Mesendoderm (in vitro differentiated cells): ENCODE measurements around the gene VCAN.

Experiments
- DNase-seq: peaks from one replicate; pipeline ENCODE4 v3.0.0; 2013
- H2AK5ac ChIP-seq: 2 replicates; pipeline ENCODE4 v1.6.1; 2013; ENCODE audit warnings: low read length, inconsistent platforms
- H2BK120ac ChIP-seq: 2 replicates; pipeline ENCODE4 v1.6.1; 2013; ENCODE audit warnings: low read depth, mild to moderate bottlenecking, low read length, moderate library complexity, mixed read lengths
- H2BK15ac ChIP-seq: replicated peaks from 2 replicates; pipeline ENCODE4 v1.6.1; 2013; ENCODE audit warnings: low read depth, mild to moderate bottlenecking, moderate library complexity
- H2BK5ac ChIP-seq: 2 replicates; pipeline ENCODE4 v1.6.1; 2013; ENCODE audit warnings: low read length, inconsistent platforms
- H3K18ac ChIP-seq: 2 replicates; pipeline ENCODE4 v1.6.1; 2013; ENCODE audit warnings: mild to moderate bottlenecking, low read length, mixed read lengths
- H3K23ac ChIP-seq: one replicate; pipeline ENCODE4 v1.6.1; 2013; ENCODE audit warnings: low read length
- H3K27ac ChIP-seq: 2 replicates; pipeline ENCODE4 v1.5.1; 2013; ENCODE audit warnings: low read depth, mild to moderate bottlenecking, inconsistent platforms, low read length, moderate library complexity
- H3K27me3 ChIP-seq: 2 replicates; pipeline ENCODE4 v1.6.1; 2013; ENCODE audit warnings: low read length, control low read depth, mild to moderate bottlenecking, inconsistent platforms; ENCODE audit not compliant: insufficient read depth, poor library complexity
- H3K36me3 ChIP-seq: 2 replicates; pipeline ENCODE4 v1.6.1; 2013; ENCODE audit warnings: low read length, inconsistent platforms; ENCODE audit not compliant: control insufficient read depth, insufficient read depth
- H3K4ac ChIP-seq: one replicate; pipeline ENCODE4 v1.6.1; 2013; ENCODE audit warnings: low read depth, mild to moderate bottlenecking, low read length, moderate library complexity
- H3K4me1 ChIP-seq: 2 replicates; pipeline ENCODE4 v1.6.1; 2013; ENCODE audit warnings: low read depth, low read length, inconsistent platforms; ENCODE audit not compliant: control insufficient read depth
- H3K4me2 ChIP-seq: 2 replicates; pipeline ENCODE4 v1.6.1; 2013; ENCODE audit warnings: low read length
- H3K4me3 ChIP-seq: 2 replicates; pipeline ENCODE4 v1.5.1; 2013; ENCODE audit warnings: mild to moderate bottlenecking, low read length
- H3K56ac ChIP-seq: one replicate; pipeline ENCODE4 v1.6.1; 2013; ENCODE audit warnings: low read length
- H3K79me1 ChIP-seq: 2 replicates; pipeline ENCODE4 v1.6.1; 2013; ENCODE audit warnings: low read length, inconsistent platforms
- H3K79me2 ChIP-seq: 2 replicates; pipeline ENCODE4 v1.6.1; 2013; ENCODE audit warnings: mild to moderate bottlenecking, low read length; ENCODE audit not compliant: control insufficient read depth, insufficient read depth
- H3K9ac ChIP-seq: 2 replicates; pipeline ENCODE4 v1.6.1; 2013; ENCODE audit warnings: low read length, inconsistent platforms
- H4K5ac ChIP-seq: one replicate; pipeline ENCODE4 v1.6.1; 2013; ENCODE audit warnings: low read length
- H4K8ac ChIP-seq: one replicate; pipeline ENCODE4 v1.6.1; 2013; ENCODE audit warnings: low read depth, mild to moderate bottlenecking, control low read depth, low read length, moderate library complexity
- WGBS: extraction: QIAGEN DNeasy Blood & Tissue Kit; methylation state at CpG from one replicate; pipeline ENCODE4 v1.1.7; 2013; ENCODE audit warnings: low lambda C conversion rate, missing lambda C conversion rate; ENCODE audit not compliant: insufficient coverage; ENCODE audit errors: extremely low coverage; 5-methylcytosine and 5-hydroxymethylcytosine counted together

The VCAN gene

DNA sequence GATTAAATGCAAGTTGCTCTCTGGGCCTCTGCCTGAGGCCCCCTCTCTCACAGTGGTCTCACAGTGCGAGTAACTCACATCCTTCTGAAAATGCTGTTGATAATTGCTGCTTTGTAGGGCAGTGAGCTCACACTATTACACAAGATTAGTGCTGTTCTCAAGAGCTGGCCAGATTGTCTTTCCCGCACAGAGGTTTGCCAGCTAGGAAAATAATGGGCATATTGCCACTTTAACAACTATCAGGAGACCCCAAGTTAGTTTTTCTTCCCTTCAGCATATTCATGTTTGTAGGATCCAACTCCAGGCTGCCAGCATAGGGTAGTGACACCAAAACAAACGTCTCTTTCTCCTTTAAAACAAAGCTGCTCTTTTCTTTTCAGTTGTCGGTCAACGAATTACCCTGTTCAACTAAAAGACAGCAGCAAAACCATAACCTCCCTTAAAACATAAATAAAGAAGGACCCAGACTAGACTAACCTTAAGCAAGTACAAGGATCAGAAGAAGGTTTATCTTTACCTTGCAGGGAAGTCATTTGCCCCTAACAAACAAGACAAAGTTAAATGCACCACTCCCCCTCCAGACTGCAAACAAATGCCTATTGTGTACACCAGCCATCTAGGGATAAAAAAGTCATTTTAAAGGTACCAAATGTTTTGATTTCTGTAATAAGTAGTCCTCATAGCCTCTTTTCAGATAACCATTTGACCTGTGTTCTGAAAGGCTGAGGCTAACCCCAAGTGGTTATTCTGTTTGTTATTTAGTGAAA, 91.4 kb downstream of the VCAN start:
- Histone ChIP-seq H3K4me2 (no peak overlapping the region), H3K27me3 (no peaks in the 10 kb centered on the region), H3K56ac (no peak overlapping the region), H3K79me2 (no peaks in the 10 kb centered on the region), H3K79me1 (no peaks in the 10 kb centered on the region), H2BK5ac (no peak overlapping the region), H3K4me3 (no peak overlapping the region), H2AK5ac (no peak overlapping the region), H3K4me1 (no peaks in the 10 kb centered on the region), H4K8ac (no peak overlapping the region), H4K5ac (no peak overlapping the region), H3K18ac (peak overlapping the region; percentile 87), H3K36me3 (no peaks in the 10 kb centered on the region), H3K9ac (no peak overlapping the region), H3K23ac (no peak overlapping the region), H2BK120ac (no peak overlapping the region), H3K27ac (no peak overlapping the region), H3K4ac (no peak overlapping the region), H2BK15ac (no peak overlapping the region)
- peak; percentile 20 for DNase-seq
- 100% methylated on average over 2 of the region's 5 CpGs for WGBS

DNA sequence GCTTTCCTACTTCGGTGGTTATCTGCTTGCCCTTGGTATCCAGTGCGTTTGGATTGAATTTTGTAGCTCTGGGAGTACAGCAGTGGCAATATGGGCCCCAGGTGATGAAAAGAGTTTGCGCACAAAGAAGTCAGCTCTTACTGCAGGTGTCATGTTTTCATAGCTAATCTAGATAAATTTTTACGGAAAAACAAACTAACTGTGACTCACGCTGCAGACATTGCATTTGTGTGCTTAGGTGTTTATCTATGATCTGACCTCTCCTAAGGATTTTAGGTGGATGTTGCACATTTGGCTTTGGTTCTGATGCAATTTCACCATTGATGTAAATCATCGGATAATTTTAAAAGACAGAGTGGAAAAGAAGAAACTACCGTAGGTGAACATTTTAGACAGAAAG, 92.1 kb downstream of the VCAN start:
- no CpG with 5 or more reads among the region's 7 CpGs for WGBS
- no peak overlapping the region for H3K27ac ChIP-seq
- no peaks in the 10 kb centered on the region for H3K36me3 ChIP-seq

DNA sequence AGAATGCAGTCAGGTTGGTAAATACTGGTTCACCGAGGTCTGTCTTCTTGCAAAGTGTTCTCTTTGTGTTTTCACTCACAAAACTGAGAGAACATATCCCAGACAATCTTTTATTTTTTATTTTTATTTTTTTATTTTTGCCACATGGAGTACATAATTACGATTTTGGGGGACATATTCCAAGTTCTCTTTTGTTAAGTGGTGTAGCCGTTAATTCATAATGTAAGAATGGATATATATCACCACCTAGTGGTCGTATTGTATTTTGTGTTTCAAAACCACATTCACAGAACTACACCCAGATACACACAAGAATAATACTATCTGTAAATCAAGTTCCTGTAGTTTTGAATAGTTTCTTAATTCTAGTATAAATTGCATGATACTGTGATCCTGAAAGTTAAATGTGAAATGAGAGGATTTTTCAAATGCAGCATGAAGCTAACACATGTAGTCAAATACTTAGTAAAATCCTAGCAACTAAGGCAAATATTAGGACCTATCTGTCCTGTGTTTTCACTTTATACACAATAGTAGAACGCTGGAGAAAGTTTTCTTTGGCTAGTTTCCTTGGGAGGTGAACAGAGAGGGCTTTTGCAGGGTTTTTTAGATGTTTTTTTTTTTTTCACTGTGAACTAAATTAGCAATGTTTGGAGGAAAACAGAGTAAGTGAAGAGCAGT, 92.7 kb downstream of the VCAN start:
- Histone ChIP-seq H2AK5ac (no peak overlapping the region), H4K8ac (no peak overlapping the region), H3K27ac (no peak overlapping the region), H3K4ac (no peak overlapping the region), H3K23ac (no peak overlapping the region), H2BK5ac (no peak overlapping the region), H4K5ac (no peak overlapping the region), H3K9ac (no peak overlapping the region), H2BK15ac (no peak overlapping the region), H3K36me3 (no peaks in the 10 kb centered on the region), H2BK120ac (no peak overlapping the region), H3K79me1 (no peaks in the 10 kb centered on the region), H3K4me3 (no peak overlapping the region), H3K56ac (no peak overlapping the region), H3K27me3 (no peaks in the 10 kb centered on the region), H3K18ac (no peak overlapping the region), H3K79me2 (no peaks in the 10 kb centered on the region), H3K4me2 (no peak overlapping the region), H3K4me1 (no peaks in the 10 kb centered on the region)
- DNase-seq: peak; percentile 42
- WGBS: no CpG with 5 or more reads among the region's 5 CpGs

More for the DNA sequence above, 92.1 kb downstream of the VCAN start:
- Histone ChIP-seq H4K8ac (no peak overlapping the region), H3K18ac (no peak overlapping the region), H3K4me3 (no peak overlapping the region), H3K4me1 (no peaks in the 10 kb centered on the region), H3K4me2 (no peak overlapping the region), H2BK15ac (no peak overlapping the region), H3K79me2 (no peaks in the 10 kb centered on the region), H3K4ac (no peak overlapping the region), H3K23ac (no peak overlapping the region), H3K56ac (no peak overlapping the region), H3K79me1 (no peaks in the 10 kb centered on the region), H2BK5ac (no peak overlapping the region), H2BK120ac (no peak overlapping the region), H3K27me3 (no peaks in the 10 kb centered on the region), H3K9ac (no peak overlapping the region), H4K5ac (no peak overlapping the region), H2AK5ac (no peak overlapping the region)
- DNase-seq: no peak

DNA sequence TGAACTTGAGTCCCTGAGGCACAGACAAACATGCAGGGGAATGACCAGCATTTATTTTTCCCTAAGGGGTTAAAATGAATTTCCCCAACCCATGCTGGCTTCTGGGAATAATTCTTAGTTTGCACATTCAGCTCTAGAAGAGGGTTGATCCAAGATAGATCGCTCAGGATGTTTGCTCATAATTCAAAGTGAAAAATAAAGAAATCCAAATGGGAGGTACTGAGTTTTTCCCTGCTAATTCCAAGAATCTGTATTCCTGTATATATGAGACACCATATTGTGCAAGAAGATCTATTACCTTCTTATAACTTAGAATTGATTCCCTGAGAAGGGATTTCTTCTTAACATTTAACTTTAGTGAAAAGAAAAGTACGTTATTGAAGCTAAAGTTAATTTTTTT, 96.2 kb downstream of the VCAN start:
- no peak for DNase-seq
- H3K4me1 ChIP-seq: no peaks in the 10 kb centered on the region
- no peaks in the 10 kb centered on the region for H3K79me1 ChIP-seq
- no peaks in the 10 kb centered on the region for H3K79me2 ChIP-seq
- H3K4me2 ChIP-seq: no peak overlapping the region
- no peak overlapping the region for H3K4me3 ChIP-seq
- no peak overlapping the region for H4K8ac ChIP-seq
- no CpG with 5 or more reads among the region's 2 CpGs for WGBS
- H4K5ac ChIP-seq: no peak overlapping the region
- no peak overlapping the region for H3K56ac ChIP-seq
- no peak overlapping the region for H3K23ac ChIP-seq
- H2BK15ac ChIP-seq: no peak overlapping the region
- no peak overlapping the region for H2BK120ac ChIP-seq
- no peak overlapping the region for H3K27ac ChIP-seq
- H3K36me3 ChIP-seq: no peaks in the 10 kb centered on the region
- H3K9ac ChIP-seq: no peak overlapping the region
- no peaks in the 10 kb centered on the region for H3K27me3 ChIP-seq
- H2AK5ac ChIP-seq: no peak overlapping the region
- no peak overlapping the region for H3K4ac ChIP-seq
- no peak overlapping the region for H3K18ac ChIP-seq
- no peak overlapping the region for H2BK5ac ChIP-seq

DNA sequence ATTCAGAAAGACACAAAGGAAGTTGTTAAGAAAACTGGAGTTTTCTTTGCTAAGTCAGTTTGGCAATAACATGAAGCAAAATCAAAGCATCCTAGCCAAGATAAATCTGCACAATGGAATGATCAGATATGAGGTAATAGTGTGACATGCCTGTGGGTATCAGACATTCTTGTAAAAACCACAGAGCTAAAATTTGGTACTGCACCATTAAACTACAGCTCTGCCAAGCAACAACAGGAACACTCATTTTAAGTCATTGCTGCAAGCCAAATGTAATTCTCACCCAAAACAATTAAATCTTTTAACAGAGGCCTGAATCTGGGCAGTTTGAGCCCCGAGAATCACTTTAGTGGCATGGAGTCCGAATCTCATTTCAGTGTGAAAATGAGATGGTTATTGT, 96.6 kb downstream of the VCAN start:
- no peak overlapping the region for H2BK5ac ChIP-seq
- H3K27me3 ChIP-seq: no peaks in the 10 kb centered on the region
- H2BK15ac ChIP-seq: no peak overlapping the region
- no peak overlapping the region for H2BK120ac ChIP-seq
- H3K4me2 ChIP-seq: no peak overlapping the region
- no peaks in the 10 kb centered on the region for H3K36me3 ChIP-seq
- no peak overlapping the region for H3K23ac ChIP-seq
- H3K79me2 ChIP-seq: no peaks in the 10 kb centered on the region
- H3K27ac ChIP-seq: no peak overlapping the region
- H3K79me1 ChIP-seq: no peaks in the 10 kb centered on the region
- H3K56ac ChIP-seq: no peak overlapping the region
- DNase-seq: peak; percentile 57
- no peak overlapping the region for H4K5ac ChIP-seq
- WGBS: no CpG with 5 or more reads among the region's 2 CpGs
- no peak overlapping the region for H3K4ac ChIP-seq
- no peaks in the 10 kb centered on the region for H3K4me1 ChIP-seq
- H3K9ac ChIP-seq: no peak overlapping the region
- peak overlapping the region; percentile 28 for H3K18ac ChIP-seq
- H2AK5ac ChIP-seq: no peak overlapping the region
- H4K8ac ChIP-seq: no peak overlapping the region
- H3K4me3 ChIP-seq: no peak overlapping the region
